OCI-M2 (cell line): ENCODE measurements around the gene SERPINE3.

ENCODE experiments used
- DNase-seq: peaks from one replicate; lab custom pipeline; 2025; ENCODE audit not compliant: unreplicated experiment; lab: John Stamatoyannopoulos, UW

SERPINE3 gene

GRCh38 chr13:51327961-51328360 is 11.5 kb upstream of the SERPINE3 start:
- no peak for DNase-seq

- no peak for DNase-seq
Measured at GRCh38 chr13:51328488-51328887, 11.0 kb upstream of the SERPINE3 start.

GRCh38 chr13:51329606-51330005 is 9.9 kb upstream of the SERPINE3 start:
- DNase-seq, result no peak

- DNase-seq, result no peak
Measured at GRCh38 chr13:51330791-51331190, 8.7 kb upstream of the SERPINE3 start.

- no peak for DNase-seq
Measured at GRCh38 chr13:51331354-51331861, 8.1 kb upstream of the SERPINE3 start.

GRCh38 chr13:51332566-51333361 is 6.7 kb upstream of the SERPINE3 start:
- no peak for DNase-seq

- no peak for DNase-seq
Measured at GRCh38 chr13:51333421-51333820, 6.1 kb upstream of the SERPINE3 start.

- DNase-seq, result no peak
Measured at GRCh38 chr13:51333826-51334225, 5.7 kb upstream of the SERPINE3 start.

GRCh38 chr13:51336746-51337145 is 2.7 kb upstream of the SERPINE3 start:
- DNase-seq, result no peak

GRCh38 chr13:51339952-51340732 is 651 bp downstream of the SERPINE3 start:
- no peak for DNase-seq

GRCh38 chr13:51341232-51341631 is 1.7 kb downstream of the SERPINE3 start:
- no peak for DNase-seq

GRCh38 chr13:51341791-51342190 is 2.3 kb downstream of the SERPINE3 start:
- no peak for DNase-seq

- no peak for DNase-seq
Measured at GRCh38 chr13:51342706-51343105, 3.2 kb downstream of the SERPINE3 start.

GRCh38 chr13:51343475-51343874 is 4.0 kb downstream of the SERPINE3 start:
- no peak for DNase-seq

GRCh38 chr13:51346397-51346796 is 6.9 kb downstream of the SERPINE3 start:
- no peak for DNase-seq

GRCh38 chr13:51347099-51347498 is 7.6 kb downstream of the SERPINE3 start:
- DNase-seq, result no peak

GRCh38 chr13:51348069-51348967 is 8.8 kb downstream of the SERPINE3 start:
- no peak for DNase-seq

GRCh38 chr13:51349016-51349415 is 9.5 kb downstream of the SERPINE3 start:
- no peak for DNase-seq

- no peak for DNase-seq
Measured at GRCh38 chr13:51355217-51355616, 15.7 kb downstream of the SERPINE3 start.

- no peak for DNase-seq
Measured at GRCh38 chr13:51357928-51358595, 18.6 kb downstream of the SERPINE3 start.

GRCh38 chr13:51359352-51359751 is 19.9 kb downstream of the SERPINE3 start:
- no peak for DNase-seq
